GM18498 (cell line): ENCODE results near the gene RILP.

ENCODE experiments used
- ATAC-seq: cut with Tn5 transposase; IDR thresholded peaks from one replicate; pipeline ENCODE4 v1.9.1; 2021; ENCODE audit warnings: mild to moderate bottlenecking, moderate library complexity; ENCODE audit not compliant: unreplicated experiment

RILP gene

DNA sequence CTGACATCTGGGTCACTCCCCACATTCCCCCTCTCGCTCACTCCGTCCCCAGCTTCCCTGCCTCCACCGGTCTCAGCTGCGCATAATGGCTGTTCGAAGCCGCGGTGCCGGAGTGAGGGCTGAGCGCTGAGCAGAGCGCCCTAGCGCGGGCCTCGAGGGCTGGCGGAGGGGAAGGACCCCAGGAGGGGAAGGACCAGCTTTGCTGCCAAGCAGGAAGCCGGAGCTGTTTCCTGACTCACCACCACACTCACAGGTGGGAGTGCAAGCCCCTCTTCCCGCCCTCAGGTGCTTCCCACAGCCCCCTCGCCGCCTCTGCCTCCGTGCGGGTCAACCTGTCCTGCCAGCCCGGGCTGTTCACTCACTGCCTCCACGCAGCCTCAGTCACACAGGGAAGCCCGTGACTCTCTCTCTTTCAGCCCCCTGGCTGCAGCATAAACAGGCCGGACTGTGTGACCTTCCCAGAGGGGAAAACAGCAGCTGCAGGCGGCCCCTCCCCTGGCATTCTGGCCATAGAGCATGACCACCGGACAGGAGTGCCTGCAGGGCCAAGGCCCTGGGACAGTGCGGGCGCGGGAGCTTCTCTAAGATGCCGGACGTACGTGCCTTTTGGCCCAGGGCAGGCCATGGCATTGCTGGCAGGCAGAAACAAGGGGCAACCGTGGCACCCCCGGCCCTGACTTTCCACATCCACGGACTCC is 44.7 kb downstream of the RILP start:
- no peak for ATAC-seq

DNA sequence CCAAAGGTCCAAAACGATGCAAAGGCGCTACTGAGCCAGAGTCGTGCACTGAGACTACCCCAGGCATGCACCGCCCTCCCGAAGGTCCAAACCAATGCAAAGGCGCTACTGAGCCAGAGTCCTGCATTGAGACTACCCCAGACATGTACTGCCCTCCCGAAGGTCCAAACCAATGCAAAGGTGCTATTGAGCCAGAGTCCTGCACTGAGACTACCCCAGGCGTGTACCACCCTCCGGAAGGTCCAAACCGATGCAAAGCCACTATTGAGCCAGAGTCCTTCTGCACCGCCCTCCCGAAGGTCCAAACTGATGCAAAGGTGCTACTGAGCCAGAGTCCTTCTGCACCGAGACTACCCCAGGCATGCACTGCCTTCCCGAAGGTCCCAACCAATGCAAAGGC is 48.1 kb downstream of the RILP start:
- no peak for ATAC-seq

DNA sequence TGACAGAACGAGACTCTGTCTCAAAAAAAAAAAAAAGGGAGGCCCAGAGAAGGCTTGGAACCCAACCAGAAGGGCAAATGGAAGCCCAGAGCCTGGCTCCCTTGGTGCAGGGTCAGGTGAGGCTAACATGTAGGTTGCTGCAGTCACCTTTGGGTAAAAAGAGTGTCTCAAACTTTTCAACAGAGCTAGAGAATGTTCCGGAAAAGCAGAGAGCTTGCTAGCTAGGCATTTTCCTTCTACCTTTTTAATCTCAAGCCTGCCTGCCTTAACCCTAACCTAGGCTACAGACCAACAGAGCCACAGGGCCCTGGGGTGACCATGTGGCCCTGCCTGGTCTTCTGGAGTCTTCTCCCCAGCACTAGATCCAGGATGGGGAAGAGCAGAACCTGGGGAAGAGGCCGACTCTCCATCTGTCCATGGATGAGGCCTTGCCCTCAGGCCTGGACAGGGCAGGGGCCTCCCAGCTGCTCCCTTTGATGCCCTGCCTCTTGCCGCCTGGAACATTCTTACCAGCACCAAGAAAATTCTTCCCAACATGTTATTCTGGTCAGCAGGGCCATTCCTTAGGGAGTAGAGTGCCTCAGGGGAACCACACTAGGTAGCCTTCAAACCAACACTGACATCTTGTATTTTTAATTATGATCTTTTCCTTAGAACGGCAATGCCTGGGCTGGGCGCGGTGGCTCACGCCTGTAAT is 51.1 kb downstream of the RILP start:
- ATAC-seq: no peak

DNA sequence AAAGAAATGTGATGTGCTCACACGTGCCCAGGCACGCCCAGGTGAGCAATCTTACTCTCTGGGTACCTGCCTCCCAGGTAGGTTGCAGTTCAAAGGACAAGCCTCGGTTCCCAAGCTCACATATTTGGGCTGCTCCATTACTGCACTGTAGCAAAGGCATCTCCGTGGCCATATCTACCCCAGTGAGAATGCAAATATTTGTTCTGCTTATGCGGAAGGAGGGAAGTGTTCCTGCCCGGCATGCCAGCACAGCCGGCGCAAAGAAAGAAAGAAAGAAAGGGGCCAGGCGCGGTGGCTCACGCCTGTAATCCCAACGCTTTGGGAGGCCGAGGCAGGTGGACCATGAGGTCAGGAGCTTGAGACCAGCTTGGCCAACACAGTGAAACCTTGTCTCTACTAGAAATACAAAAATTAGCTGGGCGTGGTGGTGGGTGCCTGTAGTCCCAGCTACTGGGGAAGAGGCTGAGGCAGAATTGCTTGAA is 51.8 kb downstream of the RILP start:
- no peak for ATAC-seq
